ENCODE measurements around the gene SATB2.

- TF ChIP-seq CTCF (IDR thresholded peaks at IDR 0.05) (no peak), POLR2AphosphoS5 (IDR thresholded peaks at IDR 0.05) (no peak)
Observed at GRCh38 chr2:199439066-199439465, 18.7 kb downstream of the SATB2 start.

All from breast epithelium (tissue), 3 donors.